GM19395 (cell line): ENCODE data around the gene RGS6.

Source experiments
- ATAC-seq: cut with Tn5 transposase; IDR thresholded peaks from one replicate; pipeline ENCODE4 v1.9.1; 2021; ENCODE audit warnings: mild to moderate bottlenecking, moderate library complexity; ENCODE audit not compliant: unreplicated experiment

RGS6 gene

DNA sequence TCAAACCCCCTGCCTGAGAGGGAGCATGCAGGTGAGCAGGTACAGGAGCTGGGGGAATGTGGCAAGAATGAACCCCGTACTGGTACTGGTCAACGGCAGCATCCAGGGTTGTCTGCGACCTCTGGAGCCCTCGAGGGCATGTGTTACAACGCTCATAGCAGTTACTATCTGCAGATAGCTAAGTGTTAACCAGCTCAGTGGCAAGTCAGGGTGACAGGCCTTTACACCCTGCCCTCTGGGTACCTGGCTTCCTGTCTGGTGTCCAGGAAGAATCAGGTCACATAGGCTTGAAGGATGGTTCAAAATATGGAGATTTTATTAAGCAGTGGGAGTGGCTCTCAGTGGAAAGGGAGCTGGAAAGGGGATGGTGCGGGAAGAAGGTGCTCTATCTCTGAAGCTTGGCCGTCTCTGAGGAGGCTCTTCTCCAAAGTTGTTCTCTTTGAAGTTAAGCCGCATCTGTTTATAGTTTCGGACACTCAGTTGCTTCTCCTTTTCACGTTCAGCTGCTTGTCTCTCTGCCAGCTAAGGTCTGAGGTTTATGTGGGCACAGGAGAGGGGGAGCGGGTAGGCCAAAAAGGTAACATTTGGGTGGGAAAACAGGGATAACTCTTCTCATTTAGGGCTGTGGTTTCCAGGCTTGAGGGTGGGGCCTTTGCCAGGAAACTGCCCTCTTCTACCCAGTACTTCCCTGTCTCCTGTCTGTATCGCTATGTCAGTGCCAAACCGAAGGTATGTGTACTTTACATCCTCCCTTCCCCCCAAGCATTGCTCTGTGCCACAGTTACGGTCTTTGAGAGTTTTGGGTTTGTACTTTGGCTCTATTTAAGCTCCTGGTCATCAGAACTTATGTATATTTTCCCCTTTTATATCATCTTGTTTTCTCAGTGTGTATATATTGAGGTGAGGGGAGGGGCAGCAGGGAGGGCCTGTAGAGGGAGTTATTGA is 305.8 kb downstream of the RGS6 start:
- no peak for ATAC-seq

DNA sequence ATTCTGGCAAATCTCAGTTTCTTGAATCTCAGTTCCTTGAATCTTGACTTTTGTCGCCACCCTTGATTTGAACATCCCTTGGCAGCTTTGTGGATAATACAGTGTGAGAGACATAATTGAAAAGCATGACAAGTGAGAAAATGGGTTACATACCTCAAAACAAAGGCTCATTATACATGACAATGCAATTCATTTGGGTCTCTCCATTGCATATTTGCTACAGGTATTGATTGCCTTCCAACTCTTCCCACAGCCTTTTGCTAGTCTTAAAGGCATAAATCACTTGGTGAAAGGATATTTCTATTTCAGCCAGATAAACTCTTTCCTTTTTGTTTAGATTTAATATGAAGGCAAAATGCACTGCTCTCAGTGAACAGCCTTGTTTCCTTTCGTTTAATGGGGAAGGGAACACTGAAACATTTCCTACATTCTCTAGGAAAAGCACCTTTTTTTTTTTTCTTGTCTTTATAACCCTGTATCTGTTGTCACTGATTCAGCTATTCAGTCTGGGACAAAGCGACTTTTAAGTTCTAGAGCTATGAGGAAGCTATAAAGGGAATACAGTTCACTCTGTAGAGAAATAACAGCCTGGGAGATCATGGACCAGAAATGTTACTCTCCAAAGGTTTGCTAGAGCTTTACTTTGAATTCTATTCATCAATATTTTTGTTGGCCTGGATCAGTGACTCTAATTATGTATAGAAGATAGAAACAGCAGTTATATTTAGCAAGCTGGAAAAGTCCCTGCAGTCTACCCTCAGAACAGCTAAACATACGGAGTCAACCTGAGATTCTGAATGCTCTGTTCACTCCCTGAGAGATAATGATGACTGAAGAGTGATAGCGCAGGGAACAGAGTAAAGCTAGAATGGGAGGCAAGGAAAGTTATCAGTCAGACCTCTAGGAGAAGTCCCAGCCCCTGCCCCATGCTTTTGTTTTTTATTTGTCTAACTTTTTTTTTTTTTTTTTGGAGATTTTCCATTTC is 311.4 kb downstream of the RGS6 start:
- no peak for ATAC-seq

DNA sequence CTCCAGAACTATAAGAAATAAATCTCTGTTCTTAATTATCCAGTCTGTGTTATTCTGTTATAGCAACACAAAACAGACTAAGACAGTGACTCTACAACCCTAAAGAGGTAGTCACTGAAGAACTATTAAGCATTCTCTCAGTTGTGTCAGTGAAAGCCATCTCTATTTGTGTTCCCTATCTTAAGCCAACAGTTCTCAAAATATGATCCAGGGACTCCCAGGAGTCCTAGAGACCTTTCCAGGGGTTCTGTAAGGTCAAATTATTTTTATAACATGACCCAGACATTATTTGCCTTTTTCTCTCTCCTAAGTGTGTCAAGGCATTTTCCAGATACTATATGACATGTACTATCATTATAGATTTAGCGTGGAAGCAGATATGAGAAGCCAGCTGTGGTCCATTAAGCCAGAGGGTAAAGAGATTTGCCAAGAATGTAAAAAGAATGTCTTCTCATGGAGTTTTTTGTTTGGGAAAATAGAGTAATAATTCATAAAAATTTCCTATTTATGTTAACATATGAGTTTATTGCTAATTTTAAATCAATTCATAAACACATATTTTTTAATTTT is 315.8 kb downstream of the RGS6 start:
- ATAC-seq, result no peak

DNA sequence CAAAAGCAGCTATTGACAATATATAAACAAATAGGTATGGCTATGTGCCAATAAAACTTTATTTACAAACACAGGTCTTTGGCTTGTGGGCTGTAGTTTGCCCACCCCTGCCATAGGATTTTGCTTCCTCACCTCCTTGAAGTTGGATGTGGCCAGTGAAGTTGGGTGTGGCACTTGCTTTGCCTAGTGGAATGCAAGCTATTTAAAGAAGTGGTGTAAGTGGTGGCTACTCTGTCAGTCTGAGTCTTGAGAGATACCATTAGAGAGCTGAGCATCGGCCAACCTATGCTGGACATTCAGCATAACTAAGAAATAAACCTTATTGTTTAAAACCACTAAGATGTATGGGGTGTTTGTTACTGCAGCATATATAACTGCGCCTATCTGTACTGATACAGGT is 321.3 kb downstream of the RGS6 start:
- no peak for ATAC-seq

DNA sequence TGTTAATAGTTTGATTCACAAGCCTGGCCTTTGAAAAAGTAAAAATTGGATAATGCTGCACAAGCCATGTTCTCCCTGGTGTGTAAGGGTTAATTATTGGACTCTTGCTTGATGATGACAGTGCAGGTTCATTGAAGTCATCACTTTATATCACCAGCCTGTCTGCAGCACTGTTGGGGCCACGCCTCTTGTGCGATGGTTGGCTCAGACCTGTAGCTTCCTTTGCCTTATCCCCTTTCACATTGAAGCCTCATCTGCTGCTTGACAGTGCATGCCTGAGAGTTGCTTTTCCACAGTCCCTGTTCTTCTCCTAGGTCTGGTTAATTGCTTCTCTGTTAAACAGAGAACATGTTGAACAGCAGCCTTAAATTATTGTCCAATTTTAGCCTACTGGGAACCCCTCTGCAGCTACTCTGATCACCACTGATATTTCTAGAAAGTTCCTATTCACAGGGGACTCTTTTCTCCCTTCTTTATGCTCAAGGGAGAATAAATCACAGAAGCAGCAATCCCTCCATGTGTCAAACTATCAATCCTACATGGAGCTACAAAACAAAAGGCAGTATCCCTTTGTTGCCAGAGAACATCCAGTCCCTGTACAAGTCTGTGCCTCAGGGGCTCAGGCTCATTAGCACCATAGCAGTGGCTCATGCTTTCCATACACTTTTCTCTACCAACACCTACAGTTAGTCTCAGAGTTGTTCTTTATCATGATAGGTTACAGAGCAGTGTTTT is 322.1 kb downstream of the RGS6 start:
- ATAC-seq, result no peak

DNA sequence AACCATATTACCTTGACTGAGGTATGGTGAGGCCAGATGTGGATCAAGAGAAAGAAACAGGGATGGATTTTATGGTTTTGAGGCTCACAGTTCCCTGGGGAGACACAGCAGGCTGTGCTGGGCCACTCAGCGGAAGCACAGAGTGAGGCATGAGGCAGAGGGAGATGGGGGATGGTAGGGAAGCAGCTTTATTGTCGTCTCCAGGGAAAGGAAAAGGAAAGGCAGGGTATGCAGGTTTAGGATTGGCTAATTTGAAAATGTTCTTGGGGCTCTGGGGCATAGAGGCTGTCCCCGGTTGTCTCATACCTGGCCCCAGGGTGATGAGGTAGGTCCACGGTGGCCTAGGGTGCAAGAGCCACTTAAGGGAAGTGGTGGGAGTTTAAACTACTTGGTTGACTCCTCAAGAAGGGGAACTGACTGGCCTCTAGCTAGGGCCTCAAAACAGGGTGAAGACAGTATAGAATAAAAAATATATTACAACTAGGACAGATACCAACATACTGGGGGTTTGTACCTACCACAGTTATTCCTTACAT is 322.8 kb downstream of the RGS6 start:
- no peak for ATAC-seq

DNA sequence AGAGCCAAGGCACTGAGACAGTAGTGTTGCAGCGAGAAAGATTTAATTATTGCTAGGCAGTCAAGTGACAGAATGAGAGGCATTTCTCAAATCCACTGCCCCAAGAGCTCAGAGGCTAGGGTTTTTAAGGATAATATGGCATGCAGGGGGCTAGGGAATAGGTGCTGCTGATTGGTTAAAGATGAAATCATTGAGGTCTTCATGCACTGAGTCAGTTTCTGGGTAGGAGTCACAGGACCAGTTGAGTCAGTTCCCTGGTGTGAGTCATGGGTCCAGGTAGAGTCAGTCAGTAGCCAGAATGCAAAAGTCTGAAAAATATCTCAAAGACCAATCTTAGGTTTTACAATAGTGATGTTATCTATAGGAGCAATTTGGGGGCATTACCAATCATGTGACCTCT is 323.8 kb downstream of the RGS6 start:
- no peak for ATAC-seq

DNA sequence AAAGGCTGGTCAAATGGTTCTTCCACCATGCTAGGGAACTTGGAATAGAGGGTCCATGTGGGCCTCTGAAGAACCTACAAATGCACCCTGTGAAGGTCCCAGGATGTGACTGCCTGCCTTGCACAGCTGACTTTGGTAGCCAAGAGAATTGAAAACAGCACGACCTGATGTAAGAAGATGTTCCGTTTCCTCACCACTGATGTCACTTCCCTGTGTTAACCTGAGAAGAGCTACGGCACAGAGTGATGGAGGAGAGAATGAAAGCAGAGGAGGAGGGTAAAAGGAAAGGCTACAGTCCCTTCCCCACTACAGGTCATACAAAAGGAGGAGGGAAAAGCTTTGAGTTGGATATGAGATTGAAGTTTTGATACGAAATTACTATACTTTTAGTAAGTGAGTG is 328.8 kb downstream of the RGS6 start:
- ATAC-seq, result no peak

DNA sequence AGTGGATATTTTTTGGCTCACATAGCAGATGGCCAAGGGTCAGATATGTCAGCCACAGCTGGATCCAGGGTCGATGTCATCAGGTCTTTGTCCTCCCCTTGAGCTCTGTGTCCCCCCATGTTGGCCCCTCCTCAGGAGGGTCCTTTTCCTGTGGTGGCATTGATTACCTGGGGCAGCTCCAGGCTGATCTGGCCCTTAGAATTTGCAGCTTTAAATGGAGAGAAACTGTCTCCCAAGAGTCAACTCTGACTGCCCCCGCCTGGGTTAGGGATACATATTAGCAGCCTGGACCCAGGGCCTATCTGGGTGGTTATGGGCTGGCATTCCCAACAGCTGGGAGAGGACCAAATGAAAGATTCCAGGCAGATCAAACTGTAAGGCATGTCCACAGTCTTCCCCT is 330.5 kb downstream of the RGS6 start:
- ATAC-seq, result no peak

DNA sequence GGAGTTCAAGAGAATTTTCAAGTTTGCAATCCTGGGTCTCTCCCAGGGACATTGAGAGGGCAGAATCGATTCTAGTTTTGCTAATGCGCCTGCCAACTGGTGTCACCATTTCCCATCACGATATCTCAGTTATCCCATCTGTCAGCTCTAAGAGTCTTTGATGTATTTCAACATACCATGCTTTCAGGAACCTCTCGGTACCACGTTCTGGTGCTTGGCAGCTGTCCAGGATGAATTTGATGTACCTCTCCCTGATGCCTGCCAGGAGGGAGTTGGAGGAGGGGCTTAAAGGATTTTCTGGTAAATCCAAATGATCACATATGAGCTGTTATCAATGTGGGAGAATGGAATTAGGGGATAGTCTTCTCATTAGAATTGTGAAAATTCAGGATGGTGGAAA is 332.5 kb downstream of the RGS6 start:
- ATAC-seq, result no peak

DNA sequence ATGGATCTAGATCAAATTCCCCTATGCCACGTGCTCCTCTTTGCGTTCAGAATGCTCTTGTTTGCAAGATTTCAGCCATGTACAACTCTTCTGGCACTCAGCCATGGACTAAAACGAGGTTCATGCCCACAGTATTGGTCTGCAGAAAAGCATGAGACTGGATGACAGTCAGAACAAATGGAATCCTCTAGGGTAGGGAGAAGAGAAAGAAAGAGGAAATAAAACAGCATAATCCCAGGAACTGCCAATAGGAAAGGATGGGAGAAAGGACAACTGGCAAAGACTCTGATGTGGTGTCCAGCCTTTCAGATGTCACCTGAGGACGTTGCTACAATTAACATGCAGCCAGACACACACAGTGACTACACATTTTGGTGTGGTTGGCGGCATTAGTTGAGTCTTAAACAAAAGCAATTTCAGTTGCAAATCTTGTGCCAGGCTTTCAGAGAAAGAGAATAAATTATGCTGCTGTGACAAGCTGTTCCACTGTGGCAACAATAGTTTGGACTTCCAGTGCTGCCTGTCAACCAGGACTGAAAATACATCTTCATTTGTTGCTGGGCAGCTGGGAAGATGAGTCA is 338.0 kb downstream of the RGS6 start:
- no peak for ATAC-seq

DNA sequence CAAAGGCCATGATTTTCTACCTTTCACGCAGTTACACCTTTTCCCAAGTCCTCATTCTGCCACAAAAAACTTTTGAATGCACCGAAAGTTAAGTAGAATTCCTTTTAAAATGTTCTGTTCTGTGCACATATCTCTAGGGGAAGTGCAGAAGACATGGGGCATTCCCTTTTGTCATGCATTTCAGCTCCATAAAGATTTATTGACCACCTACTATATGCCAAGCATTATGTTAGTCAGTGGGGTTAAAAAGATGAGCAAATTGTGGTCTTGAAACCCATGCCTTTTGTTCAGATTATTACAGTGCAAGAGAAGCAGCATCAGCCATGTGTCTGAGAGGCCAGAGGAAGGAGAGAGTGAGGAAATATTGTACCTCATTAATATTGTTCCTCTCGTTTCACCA is 338.5 kb downstream of the RGS6 start:
- no peak for ATAC-seq

DNA sequence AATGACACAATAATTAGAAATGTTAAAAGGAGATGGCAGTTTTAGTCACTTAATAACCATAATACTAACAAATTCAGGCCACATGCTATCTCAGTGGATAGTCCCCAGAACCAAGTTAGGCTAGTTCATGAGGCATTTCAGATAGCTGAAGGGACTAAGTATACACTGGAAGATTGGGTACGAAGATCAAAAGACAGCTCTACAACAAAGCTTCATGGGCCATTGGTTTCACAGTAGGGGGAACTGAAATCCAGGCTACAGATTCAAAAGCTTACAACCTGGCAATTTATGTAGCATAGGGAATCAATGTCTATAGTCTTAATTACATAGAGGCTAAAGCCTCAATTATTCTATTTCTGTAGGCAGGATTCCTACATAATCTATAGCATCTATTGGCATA is 343.0 kb downstream of the RGS6 start:
- ATAC-seq, result no peak

DNA sequence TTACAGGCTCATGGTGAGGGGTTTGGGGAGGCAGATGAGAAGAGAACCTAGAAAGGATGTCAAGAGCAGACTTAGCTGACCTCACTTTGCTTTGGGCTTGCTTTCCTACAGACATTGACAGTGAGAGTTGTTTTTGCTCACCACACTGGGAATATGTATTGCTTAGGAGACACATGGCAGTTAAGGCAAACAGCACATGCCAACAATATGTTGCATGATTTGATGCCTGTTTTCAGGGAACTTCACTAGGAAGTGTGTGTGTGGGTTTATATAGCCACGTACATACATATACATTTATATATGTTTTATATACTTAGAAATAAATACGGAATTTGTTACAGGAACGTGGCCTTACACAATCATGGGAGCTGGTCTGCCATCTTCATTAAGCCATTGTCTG is 346.1 kb downstream of the RGS6 start:
- no peak for ATAC-seq

DNA sequence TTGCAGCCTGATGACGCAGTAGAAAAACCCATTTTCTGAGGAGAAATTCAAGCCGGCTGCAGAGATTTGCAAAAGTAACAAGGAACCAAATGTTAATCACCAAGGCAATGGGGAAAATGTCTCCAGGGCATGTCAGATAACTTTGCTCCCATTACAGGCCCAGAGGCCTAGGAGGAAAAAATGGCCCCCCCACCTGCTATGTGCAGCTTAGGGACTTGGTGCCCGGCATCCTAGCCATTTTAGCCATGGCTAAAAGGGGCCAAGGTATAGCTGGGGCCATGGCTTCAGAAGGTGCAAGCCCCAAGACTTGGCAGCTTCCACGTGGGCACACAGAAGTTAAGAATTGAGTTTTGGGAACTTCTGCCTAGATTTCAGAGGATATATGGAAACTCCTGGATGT is 351.9 kb downstream of the RGS6 start:
- no peak for ATAC-seq

DNA sequence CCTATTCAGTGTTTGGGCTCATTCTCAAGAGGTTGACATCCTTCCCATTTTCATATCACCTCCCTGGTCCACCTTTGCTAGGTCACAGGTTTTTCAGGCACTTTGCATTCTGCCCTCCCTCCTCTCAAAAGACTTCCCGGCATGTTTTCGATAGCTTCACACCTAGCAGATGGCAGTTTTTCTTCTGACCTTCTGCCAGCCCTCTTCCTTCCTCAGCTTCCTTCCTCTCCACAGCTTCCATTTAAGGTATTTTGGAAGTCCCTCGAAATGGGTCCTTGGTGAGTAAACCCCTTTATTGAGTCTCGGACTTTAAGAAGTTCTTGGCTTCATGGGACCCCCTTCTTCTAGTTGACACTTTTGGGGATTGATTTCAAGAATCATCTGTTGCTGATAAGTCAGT is 358.0 kb downstream of the RGS6 start:
- ATAC-seq, result no peak

DNA sequence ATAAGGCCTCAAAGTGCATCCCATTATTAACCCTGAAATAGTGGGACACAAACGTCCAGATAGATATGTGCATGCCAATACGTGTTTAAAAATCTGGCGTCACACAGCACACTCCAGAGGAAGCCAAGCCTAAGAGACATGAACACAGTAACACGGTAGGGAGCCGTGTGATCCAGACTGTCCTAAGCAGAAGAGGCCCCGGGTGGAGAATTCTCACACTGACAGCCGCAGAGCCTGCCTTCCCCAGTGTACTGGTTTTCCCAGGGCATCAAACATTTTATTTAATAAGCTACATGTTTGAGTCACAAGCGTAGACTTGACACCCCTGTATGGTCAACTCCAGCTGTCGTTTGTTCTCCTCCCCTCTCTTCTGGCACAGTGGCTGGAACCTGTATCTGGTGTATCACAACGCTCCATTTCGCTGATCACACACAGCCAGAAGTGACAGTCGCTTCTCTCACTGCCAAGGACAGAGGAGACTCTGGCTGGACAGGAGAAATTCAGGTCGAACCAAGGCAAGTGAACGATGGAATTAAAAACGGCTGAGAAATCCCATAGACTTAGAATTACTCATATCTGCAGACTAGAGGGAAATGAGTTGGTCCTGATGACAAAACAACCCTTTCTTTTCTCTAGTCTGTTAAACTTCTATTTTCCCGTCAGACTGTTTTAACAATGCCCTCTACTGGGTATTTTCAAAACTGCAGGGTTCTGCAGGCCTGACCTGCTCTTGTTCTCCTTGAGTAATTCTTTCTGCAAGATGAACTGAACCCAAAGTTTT is 359.9 kb downstream of the RGS6 start:
- no peak for ATAC-seq

DNA sequence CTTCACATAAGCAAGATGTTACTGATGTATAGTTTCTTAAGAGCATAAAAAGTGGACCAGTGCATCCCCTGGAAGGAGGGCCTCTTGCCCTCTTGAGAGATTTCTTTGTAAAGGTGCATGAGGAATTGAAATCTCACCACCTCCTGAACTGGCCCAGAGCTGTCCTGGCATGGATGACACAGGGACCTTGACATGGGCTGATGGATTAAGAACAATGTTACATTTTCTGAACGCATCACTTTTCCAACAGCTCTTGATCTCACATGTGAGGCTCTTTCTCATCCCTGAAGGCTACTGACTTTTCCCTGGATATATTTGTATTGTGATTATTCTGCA is 360.4 kb downstream of the RGS6 start:
- ATAC-seq, result no peak

DNA sequence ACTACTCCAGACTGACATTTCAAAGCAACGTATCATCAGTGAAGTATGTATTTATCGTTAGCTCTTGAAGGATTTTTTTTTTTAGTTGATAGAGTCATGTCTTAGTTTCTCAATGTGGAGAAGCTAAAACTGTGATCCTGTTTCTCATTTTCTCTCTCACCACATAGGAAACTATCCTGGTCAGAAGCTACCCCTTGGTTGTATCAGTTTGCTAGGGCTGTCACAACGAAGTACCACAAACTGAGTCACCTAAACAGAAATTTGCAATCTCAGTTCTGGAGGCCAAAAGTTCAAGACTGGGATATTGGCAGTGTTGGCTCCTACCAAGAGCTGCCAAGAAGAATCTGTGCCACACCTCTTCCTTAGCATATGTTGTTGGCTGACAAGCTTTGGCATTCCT is 369.1 kb downstream of the RGS6 start:
- no peak for ATAC-seq

DNA sequence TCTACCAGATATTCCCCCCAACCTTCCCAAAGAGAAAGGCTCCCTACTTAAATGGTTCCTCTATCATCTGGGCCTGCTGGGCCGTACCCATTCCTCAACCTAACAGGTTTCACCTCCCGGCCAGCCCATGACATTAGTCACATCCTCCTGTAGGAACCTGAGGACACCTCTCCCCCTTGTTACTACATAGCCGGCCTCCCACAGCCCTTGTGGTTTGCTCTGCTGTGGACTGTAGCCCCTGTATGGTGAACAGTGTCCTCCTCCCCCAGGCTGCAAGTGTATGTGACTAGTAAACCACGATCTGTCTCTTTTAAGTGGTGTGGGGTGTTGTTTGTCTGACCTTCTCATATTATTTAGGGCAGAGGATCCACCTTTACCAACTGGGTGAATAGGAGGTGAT is 371.7 kb downstream of the RGS6 start:
- ATAC-seq, result no peak
